Astrocyte of the cerebellum (primary cell): ENCODE results near the gene NAA40.
A peak's percentile ranks its signal among the peaks of the same experiment; 100 is the strongest.

Experiments
- DNase-seq: peaks from one replicate; pipeline ENCODE4 v3.0.0-alpha.2; 2011; ENCODE audit warnings: low read depth
- H3K4me3 ChIP-seq: 2 replicates; pipeline ENCODE4 v1.5.1; 2011; ENCODE audit warnings: mild to moderate bottlenecking, low read depth, low read length, moderate library complexity
- CTCF ChIP-seq: IDR thresholded peaks from 2 replicates; pipeline ENCODE4 v1.5.1; 2012; ENCODE audit warnings: low read length, low read depth, moderate library complexity, mild to moderate bottlenecking; ENCODE audit errors: missing control alignments
- in situ Hi-C: cut with HindIII; loops from 2 replicates; pipeline ENCODE4 v1.10.0; 2017; ENCODE audit warnings: low sequenced_read_pairs

Gene NAA40

GRCh38 chr11:63915961-63916836 is 22.6 kb upstream of the NAA40 start:
- in situ Hi-C loops: no loop called here
- TF ChIP-seq CTCF: peak; percentile 59
- DNase-seq: no peak
- H3K4me3 ChIP-seq: peak overlapping the region; percentile 44

GRCh38 chr11:63916837-63917691 is 21.7 kb upstream of the NAA40 start, which contains the start of gene RCOR2:
TSS of gene RCOR2 (minus strand) at chr11:63917164. CDS start at chr11:63916456, 708 bp downstream.
- H3K4me3 ChIP-seq: peak within 1 kb of the TSS; percentile 44
- no peak for TF ChIP-seq CTCF
- in situ Hi-C loops: no loop called here
- DNase-seq: peak; percentile 36

GRCh38 chr11:63917692-63918506 is 20.9 kb upstream of the NAA40 start:
- H3K4me3 ChIP-seq: peak overlapping the region; percentile 44
- in situ Hi-C loops: no loop called here
- no peak for DNase-seq
- TF ChIP-seq CTCF: no peak

GRCh38 chr11:63918507-63919191 is 20.2 kb upstream of the NAA40 start:
- no peak overlapping the region for H3K4me3 ChIP-seq
- in situ Hi-C loops: no loop called here
- no peak for TF ChIP-seq CTCF
- no peak for DNase-seq

- DNase-seq: no peak
- TF ChIP-seq CTCF: no peak
- in situ Hi-C loops: no loop called here
Observed at GRCh38 chr11:63919267-63920125, 19.3 kb upstream of the NAA40 start.

More at GRCh38 chr11:63919267-63920125, 19.3 kb upstream of the NAA40 start:
- no peak overlapping the region for H3K4me3 ChIP-seq
